GM19467 (cell line): ENCODE results near the gene PEX26.
"Not testable (repeated sequence)": the region's sequence is repeated elsewhere in the genome, so short reads cannot be mapped to it uniquely, and the experiment has no call there.

ENCODE experiments used
- ATAC-seq: cut with Tn5 transposase; IDR thresholded peaks from one replicate; pipeline ENCODE4 v1.9.1; 2021; ENCODE audit warnings: mild to moderate bottlenecking, moderate library complexity; ENCODE audit not compliant: unreplicated experiment

Gene PEX26

GRCh38 chr22:18056161-18056666 lies 21.6 kb upstream of the PEX26 start:
- ATAC-seq = no peak

DNA sequence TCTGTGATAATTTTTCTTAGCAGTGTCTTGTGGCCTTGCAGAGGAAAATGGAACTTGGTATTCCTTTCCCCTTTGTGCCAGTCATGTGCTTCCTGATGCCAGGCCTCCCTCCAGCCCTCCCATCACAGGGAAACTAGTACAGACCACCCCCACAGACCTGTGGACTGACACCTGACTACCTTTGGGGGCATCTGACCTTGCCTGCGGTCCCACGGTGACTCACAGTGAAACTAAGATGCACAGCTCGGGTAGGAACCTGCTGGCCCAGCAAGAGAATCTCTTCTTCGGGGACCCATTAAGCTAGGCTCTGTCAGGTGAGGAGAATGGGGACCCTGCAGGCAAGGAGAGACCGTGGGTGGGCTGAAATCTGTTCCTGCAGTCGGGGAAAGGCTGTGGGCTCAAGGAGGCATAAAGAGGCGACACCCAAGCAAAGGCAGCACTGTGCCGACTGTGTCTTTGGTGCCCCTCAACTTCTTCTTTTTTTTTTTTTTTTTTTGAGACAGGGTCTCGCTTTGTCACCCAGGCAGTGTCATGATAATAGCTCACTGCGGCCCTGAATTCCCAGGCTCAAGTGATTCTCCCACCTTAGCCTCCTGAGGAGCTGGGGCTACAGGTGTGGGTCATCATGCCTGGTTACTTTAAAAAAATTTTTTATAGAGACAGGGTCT lies 20.8 kb upstream of the PEX26 start:
- peak; percentile 48 for ATAC-seq

DNA sequence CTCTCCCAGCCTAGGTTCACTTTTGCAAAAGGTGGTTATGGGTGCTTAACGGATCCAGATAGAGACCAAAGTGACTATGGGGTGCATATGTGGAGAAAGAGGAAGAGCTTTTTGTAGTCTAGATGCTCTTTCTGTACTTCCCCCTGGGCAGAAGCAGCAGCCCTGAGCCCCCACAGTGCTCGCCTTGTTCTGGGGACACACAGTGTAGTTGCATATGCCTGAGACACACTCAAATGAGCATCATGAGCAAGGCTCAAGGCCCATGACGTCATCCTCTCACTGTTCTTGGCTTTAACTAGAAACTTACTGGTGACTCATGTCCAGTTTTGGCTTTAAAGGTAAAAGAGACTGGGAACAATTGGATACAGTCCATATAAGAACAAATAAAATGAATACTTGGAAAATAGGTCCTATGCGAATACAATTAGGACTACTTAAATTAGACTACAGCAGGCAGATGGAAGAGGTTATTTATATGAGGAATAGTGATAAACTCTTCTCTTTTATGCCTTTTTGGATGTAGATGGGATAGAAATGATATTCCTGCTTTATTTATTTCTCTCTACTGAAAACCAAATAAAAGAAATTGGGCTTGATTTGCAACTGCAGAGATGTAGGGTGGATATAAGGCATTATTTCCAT lies 20.1 kb upstream of the PEX26 start:
- no peak for ATAC-seq

DNA sequence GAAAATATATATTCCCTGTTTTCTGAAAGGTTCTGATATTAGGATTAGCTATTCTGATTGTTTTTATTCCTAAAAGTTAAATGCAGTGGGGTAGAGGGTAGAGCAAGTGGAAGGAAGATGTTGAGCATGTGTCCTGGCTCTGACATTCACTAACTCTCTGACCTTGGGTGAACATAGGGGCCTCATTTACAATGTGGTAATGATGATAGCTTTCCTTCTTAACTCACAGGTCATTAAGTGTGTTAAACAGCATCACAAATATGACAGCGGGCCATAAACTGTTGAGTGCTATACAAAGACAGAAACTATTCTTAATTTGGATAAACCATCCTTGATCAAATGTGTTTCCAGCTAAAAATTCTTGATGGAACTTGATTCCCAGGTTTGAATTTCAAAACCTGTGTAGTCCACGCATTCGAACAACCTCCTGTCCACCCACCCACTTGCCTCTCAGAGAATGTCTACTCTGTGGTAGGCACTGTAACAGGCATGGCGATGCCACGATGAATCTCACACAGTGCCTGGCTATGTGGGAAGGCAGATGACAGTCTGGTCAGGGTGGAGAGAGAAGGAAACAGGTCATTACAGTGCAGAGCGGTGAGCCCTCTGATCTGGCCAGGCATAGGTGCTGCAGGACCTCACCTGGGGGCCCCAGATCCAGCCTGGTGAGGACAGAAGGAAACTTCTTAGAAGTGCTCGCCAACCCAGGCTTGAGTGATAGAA lies 19.3 kb upstream of the PEX26 start:
- no peak for ATAC-seq

GRCh38 chr22:18059094-18059417 lies 18.7 kb upstream of the PEX26 start:
- ATAC-seq = no peak

GRCh38 chr22:18059473-18059872 lies 18.3 kb upstream of the PEX26 start:
- no peak for ATAC-seq

DNA sequence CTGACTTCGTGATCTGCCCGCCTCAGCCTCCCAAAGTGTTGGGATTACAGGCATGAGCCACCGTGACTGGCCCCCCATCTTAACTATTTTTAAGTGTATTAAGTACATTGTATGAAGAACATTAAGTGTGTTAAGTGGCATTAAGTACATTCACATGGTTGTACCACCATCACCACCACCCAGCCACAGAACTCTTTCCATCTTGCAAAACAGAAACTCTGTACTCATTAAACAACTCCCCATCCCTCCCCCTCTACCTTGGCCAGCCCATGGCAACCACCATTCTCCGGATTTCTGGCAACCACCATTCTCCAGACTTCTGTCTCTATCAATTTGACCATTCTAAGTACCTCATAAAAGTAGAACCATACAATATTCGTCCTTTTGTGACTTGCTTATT lies 17.8 kb upstream of the PEX26 start:
- ATAC-seq = no peak

- ATAC-seq = no peak
Measured at GRCh38 chr22:18060646-18061620, 16.9 kb upstream of the PEX26 start.

- no peak for ATAC-seq
Measured at GRCh38 chr22:18062421-18062820, 15.4 kb upstream of the PEX26 start.

- ATAC-seq = no peak
Measured at GRCh38 chr22:18063306-18063705, 14.5 kb upstream of the PEX26 start.

DNA sequence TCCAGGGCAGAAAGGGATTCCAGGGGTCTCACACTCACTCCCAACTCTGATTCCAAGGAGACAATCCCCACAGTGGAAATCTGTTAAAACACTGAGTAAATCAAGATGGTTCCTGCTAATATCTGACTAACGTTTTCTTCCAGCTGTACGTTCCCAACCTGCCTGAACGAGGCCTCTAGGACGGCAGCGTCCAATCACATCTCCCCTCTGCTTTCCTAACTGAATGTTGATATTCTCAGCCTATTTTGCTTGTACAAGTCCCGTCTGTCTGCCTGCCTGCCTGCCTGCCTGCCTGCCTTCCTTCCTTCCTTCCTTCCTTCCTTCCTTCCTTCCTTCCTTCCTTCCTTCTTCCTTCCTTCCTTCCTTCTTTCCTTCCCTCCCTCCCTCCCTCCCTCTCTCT lies 14.1 kb upstream of the PEX26 start:
- ATAC-seq = not testable (repeated sequence)

DNA sequence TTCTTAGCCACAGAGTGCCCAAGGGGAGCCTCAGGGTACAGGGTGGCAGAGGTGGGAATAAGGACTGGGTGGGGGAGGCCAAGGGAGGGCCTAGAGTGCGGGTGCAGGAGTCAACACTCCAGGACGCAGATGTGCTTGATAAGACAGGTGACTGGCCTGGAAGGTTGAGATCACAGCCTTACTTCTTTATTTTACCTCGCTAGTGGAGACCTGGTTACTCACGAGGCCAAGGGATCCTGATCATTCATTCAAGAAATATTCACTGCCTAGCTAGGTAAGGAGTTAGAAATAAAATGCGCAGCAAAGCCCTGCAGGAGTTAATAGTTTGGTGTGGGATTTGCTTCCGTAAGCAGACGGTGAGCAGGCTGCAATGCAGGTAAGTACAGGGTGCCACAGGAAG lies 13.2 kb upstream of the PEX26 start:
- no peak for ATAC-seq

GRCh38 chr22:18065256-18065655 lies 12.5 kb upstream of the PEX26 start:
- no peak for ATAC-seq

DNA sequence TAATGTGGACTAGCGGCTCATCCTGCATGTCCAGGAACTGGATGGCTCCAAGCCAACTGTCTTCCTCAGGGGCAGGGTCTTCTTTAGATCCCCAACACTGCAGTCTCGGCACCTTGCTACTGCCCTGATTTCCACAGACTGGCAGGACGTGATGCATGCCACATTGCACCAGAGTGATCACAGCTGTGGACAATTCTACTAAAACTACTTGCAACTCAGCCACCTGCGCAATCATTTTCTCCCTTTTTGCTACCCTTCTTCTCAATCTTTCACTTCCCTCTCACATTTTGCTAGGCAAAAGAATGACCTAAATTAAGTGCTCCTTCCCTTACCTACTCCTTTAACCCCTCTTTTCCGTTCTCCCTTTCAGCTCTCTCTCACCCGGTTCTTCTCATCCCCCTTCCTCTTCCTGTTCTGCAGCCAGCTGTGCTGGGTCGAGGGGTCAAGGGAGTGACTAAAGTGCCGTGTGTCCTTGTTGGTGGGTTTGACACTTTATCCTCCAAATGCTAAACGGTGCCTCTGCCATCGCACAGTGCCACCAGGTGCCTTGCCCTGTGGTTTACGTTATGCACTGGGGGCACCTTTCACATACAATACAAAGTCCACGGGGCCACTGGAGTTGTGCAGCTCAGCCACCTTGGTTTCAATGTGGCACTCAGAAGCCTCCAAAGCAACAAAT lies 11.5 kb upstream of the PEX26 start:
- ATAC-seq = no peak

DNA sequence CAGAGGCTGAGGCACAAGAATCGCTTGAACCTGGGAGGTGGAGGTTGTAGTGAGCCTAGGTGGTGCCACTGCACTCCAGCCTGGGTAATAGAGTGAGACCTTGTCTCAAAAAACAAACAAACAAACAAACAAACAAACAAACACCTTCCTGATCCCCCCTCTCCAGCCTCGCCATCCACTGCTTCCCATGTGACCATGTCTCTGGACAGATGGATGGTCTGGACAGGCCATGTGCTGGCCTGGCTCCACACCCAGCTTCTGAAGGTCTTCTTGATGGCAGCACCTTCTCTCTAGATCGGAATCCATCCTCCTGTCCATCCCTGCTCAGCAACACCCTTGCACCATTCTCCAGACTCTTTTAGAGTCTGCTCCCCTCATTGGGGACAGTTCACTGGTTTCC lies 10.7 kb upstream of the PEX26 start:
- no peak for ATAC-seq

DNA sequence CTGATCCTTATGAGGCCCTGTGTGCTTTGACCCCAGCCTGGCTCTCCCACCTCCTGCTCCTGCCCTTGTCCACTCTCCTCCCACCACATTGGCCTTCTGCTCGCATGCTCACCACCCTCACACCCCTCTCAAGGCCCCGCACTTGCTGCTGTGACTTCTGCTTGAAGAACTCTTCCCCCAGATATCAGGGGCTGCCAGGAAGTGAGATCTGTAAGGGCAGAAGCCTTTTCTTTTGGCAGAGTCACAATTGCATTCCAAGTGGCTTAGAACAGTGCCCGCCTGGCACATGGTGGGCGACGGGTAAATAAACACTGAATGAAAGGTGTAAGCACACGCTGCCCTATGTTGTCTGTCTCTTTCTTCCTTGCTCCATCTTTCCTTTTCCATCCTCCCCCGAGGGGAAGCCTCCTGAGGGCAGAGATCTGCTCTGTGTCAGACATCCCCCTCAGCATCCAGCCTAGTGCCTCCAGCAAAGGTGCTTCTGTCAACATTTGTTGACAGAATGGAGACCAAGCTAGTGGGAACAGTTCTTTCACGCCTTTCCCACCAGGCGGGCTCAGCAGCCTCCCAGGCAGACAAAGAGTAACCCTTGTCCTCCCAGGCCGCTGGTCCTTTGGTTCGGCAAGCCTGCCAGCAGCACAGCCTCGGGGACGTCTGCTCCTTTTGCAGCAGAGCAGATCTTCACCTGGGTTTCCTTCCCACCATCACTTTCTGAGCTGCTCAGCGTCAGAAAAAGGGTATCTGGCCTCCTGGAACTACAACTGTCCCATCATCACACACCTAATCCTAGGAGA lies 10.0 kb upstream of the PEX26 start:
- no peak for ATAC-seq

GRCh38 chr22:18068381-18068988 lies 9.3 kb upstream of the PEX26 start:
- no peak for ATAC-seq

GRCh38 chr22:18069041-18069440 lies 8.7 kb upstream of the PEX26 start:
- ATAC-seq = no peak

- ATAC-seq = no peak
Measured at GRCh38 chr22:18070041-18070440, 7.7 kb upstream of the PEX26 start.
